ENCODE measurements around the gene ATAD3B.

DNA sequence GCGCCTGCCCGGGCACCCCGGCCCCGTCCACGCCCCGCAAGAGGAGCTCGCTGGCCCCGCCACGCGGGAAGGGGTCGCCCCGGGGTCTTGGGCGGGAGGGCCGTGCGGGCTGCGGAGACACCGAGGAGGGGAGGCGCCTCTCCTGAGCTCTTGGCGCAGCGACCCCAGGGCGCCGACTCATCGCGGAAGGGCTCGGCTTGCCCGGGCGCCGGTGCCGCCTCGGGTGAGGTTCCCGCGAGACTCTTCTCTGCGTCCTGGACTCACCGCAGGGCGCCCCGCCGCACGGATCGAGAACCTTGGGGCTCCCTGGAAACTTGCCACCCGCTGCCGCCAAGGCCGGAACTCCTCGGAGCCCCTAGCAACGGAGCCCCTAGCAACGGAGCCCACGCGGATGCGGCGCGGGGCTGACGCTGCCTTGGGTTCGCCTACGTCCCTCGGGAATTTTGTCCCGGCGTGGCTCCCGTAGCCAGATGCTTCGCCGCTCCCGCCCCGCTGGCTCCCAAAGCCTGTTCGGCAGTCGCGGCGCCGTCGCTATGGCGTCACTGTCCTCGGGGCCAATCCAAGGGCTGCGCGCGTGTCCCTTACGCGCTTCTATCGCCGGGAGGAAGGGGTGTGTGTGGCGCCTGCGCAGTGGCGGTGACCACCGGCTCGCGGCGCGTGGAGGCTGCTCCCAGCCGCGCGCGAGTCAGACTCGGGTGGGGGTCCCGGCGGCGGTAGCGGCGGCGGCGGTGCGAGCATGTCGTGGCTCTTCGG, 40.1 kb downstream of the ATAD3B start, which contains the start of gene ATAD3A:
- TF ChIP-seq MAZ (IDR thresholded peaks at IDR 0.05; ENCODE audit: borderline replicate concordance, low read depth, low read length) (peak; percentile 79; the same call in 1 of the 2 replicates), POLR2A (IDR thresholded peaks at IDR 0.05; ENCODE audit: low read depth, low read length) (peak; percentile 86), FOS (IDR thresholded peaks at IDR 0.05; ENCODE audit: low read depth, low read length) (no peak), MXI1 (IDR thresholded peaks at IDR 0.05; ENCODE audit: borderline replicate concordance, low read depth, low read length) (peak; percentile 86; the same call in 1 of the 2 replicates), CEBPB (IDR thresholded peaks at IDR 0.05; ENCODE audit: low read depth, low read length) (no peak), RAD21 (IDR thresholded peaks at IDR 0.05; ENCODE audit: low read length) (no peak)
- TF ChIP-seq, protein P1, sequence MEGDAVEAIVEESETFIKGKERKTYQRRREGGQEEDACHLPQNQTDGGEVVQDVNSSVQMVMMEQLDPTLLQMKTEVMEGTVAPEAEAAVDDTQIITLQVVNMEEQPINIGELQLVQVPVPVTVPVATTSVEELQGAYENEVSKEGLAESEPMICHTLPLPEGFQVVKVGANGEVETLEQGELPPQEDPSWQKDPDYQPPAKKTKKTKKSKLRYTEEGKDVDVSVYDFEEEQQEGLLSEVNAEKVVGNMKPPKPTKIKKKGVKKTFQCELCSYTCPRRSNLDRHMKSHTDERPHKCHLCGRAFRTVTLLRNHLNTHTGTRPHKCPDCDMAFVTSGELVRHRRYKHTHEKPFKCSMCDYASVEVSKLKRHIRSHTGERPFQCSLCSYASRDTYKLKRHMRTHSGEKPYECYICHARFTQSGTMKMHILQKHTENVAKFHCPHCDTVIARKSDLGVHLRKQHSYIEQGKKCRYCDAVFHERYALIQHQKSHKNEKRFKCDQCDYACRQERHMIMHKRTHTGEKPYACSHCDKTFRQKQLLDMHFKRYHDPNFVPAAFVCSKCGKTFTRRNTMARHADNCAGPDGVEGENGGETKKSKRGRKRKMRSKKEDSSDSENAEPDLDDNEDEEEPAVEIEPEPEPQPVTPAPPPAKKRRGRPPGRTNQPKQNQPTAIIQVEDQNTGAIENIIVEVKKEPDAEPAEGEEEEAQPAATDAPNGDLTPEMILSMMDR (conservative IDR thresholded peaks at IDR 0.05; ENCODE audit: low read depth, low read length), result no peak
- TF ChIP-seq, protein P2, sequence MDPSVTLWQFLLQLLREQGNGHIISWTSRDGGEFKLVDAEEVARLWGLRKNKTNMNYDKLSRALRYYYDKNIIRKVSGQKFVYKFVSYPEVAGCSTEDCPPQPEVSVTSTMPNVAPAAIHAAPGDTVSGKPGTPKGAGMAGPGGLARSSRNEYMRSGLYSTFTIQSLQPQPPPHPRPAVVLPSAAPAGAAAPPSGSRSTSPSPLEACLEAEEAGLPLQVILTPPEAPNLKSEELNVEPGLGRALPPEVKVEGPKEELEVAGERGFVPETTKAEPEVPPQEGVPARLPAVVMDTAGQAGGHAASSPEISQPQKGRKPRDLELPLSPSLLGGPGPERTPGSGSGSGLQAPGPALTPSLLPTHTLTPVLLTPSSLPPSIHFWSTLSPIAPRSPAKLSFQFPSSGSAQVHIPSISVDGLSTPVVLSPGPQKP (IDR thresholded peaks at IDR 0.05; ENCODE audit: borderline replicate concordance, low read depth, low read length), result no peak
